Measurements from ENCODE around the gene RABGGTB. TPM values are rescaled to one million over a fixed set of nuclear protein-coding genes. Genes with fewer than 3 reads are reported as not detected.

The RABGGTB gene
- total RNA-seq, 1 experiment from 2014 or later: 162 TPM

- no peaks in the 10 kb centered on the region for H3K27me3 ChIP-seq (ENCODE audit: insufficient read depth, low read length)
- H2BK12ac ChIP-seq (ENCODE audit: insufficient read length, low read depth, low read length): no peak overlapping the region
- H2BK15ac ChIP-seq (ENCODE audit: low read depth, low read length): no peak overlapping the region
- Mint-ChIP-seq H3K9me3 (no peaks in the 10 kb centered on the region), H3K4me3 (no peak overlapping the region), H3K36me3 (ENCODE audit: insufficient read depth in 1 of 3, low read depth in 3 of 3) (peaks cover 0 to 4% (median 0%) of the 10 kb centered on the region in 3 experiments; a peak in 1 of 7 replicates), H3K4me1 (peaks cover 16 to 18% of the 10 kb centered on the region in 2 experiments), H3K27me3 (ENCODE audit: low read depth) (no peaks in the 10 kb centered on the region), H3K27ac (peak overlapping the region in 1 of 3 experiments; percentile 2; a peak in 2 of 7 replicates)
- H2BK5ac ChIP-seq (ENCODE audit: insufficient read length, low read length): no peak overlapping the region
- no peak overlapping the region for H2AFZ ChIP-seq (ENCODE audit: low read length)
- no peak overlapping the region for H3T11ph ChIP-seq (ENCODE audit: low read length)
- H3K4ac ChIP-seq (ENCODE audit: low read depth, low read length): no peak overlapping the region
- H4K5ac ChIP-seq (ENCODE audit: insufficient read length, low read depth, low read length): no peak overlapping the region
- no peaks in the 10 kb centered on the region for H3K79me2 ChIP-seq (ENCODE audit: insufficient read depth, low read length)
- no peak overlapping the region for H4K91ac ChIP-seq (ENCODE audit: insufficient read length, low read depth, low read length)
- H3K9me3 ChIP-seq (ENCODE audit: control insufficient read depth, low read depth, low read length): no peaks in the 10 kb centered on the region
- H3K4me2 ChIP-seq (ENCODE audit: insufficient read depth, insufficient read length, low read length): no peak overlapping the region
- no peak overlapping the region for H3K56ac ChIP-seq (ENCODE audit: insufficient read length, low read depth, low read length)
- DNase-seq: no peak
- no peak overlapping the region for H3K18ac ChIP-seq (ENCODE audit: insufficient read length, low read depth, low read length)
- H3K9ac ChIP-seq (ENCODE audit: extremely low read depth, insufficient read length, low read length): no peak overlapping the region
- H2BK120ac ChIP-seq (ENCODE audit: low read depth, low read length, poor library complexity, severe bottlenecking): no peak overlapping the region
- H3K4me1 ChIP-seq (ENCODE audit: insufficient read depth, low read length): no peaks in the 10 kb centered on the region
- H3K79me1 ChIP-seq (ENCODE audit: insufficient read depth, low read depth, low read length, poor library complexity, severe bottlenecking): no peaks in the 10 kb centered on the region
- no peaks in the 10 kb centered on the region for H4K20me1 ChIP-seq (ENCODE audit: control insufficient read depth, insufficient read depth, insufficient read length)
- WGBS (ENCODE audit: extremely low coverage, insufficient read length, low lambda C conversion rate): no CpG with 5 or more reads among the region's 1 CpG
- H2AK5ac ChIP-seq (ENCODE audit: insufficient read length, low read length): no peak overlapping the region
- no peak overlapping the region for H3K23ac ChIP-seq (ENCODE audit: insufficient read length, low read depth, low read length)
- no peaks in the 10 kb centered on the region for H3K23me2 ChIP-seq (ENCODE audit: insufficient read length, low read depth, low read length, poor library complexity, severe bottlenecking)
- no peak overlapping the region for H3K14ac ChIP-seq (ENCODE audit: insufficient read depth, low read length)
- no peak for TF ChIP-seq CTCF (conservative IDR thresholded peaks at IDR 0.05)
- H3K27ac ChIP-seq (ENCODE audit: insufficient read length, low read depth, low read length): no peak overlapping the region
- no peak overlapping the region for H4K8ac ChIP-seq (replicated peaks; ENCODE audit: insufficient read length, low read depth, low read length)
- H2BK20ac ChIP-seq (ENCODE audit: low read depth, low read length, poor library complexity, severe bottlenecking): no peak overlapping the region
Observed at GRCh38 chr1:75768016-75768415, 18.0 kb upstream of the RABGGTB start.
